CD14-positive monocyte (primary cell): Measurements from ENCODE around the gene ATP6V0B. TPM values are rescaled to one million over a fixed set of nuclear protein-coding genes. Genes with fewer than 3 reads are reported as not detected.

Experiments used
- DNase-seq, 3 donors: peaks; one replicate each; pipeline ENCODE4 v3.0.0-alpha.2; 2011 to 2022
- H2AFZ ChIP-seq: 2 replicates; pipeline ENCODE4 v1.6.0; 2012; ENCODE audit warnings: mild to moderate bottlenecking, low read depth, low read length, inconsistent platforms; ENCODE audit not compliant: insufficient read depth, poor library complexity, severe bottlenecking
- H3K27ac ChIP-seq, 2 donors: 1 replicate in 1 of 2; 2 replicates in 1 of 2; pipeline ENCODE4 v1.5.1; 2012 to 2013; ENCODE audit warnings: low read length in 2 of 2, control low read depth in 1 of 2, inconsistent platforms in 1 of 2, low read depth in 1 of 2, mild to moderate bottlenecking in 1 of 2
- H3K27me3 ChIP-seq, 2 donors: one replicate each; pipeline versions ENCODE4 v1.6.0 to v1.6.1; 2011 to 2013; ENCODE audit warnings: low read length in 2 of 2; ENCODE audit not compliant: control insufficient read depth in 2 of 2, insufficient read depth in 2 of 2
- H3K36me3 ChIP-seq, 2 donors: replicated peaks in 1 of 2; 1 replicate in 1 of 2; 2 replicates in 1 of 2; pipeline versions ENCODE4 v1.5.1 to v1.6.1; 2012 to 2013; ENCODE audit warnings: low read length in 2 of 2, control low read depth in 1 of 2, inconsistent platforms in 1 of 2, mild to moderate bottlenecking in 1 of 2; ENCODE audit not compliant: insufficient read depth in 2 of 2, control insufficient read depth in 1 of 2
- H3K4me1 ChIP-seq, 2 donors: 1 replicate in 1 of 2; 2 replicates in 1 of 2; pipeline versions ENCODE4 v1.5.1 to v1.6.1; 2012 to 2013; ENCODE audit warnings: low read length in 2 of 2, control low read depth in 1 of 2, inconsistent platforms in 1 of 2, mild to moderate bottlenecking in 1 of 2, moderate library complexity in 1 of 2; ENCODE audit not compliant: insufficient read depth in 2 of 2, control insufficient read depth in 1 of 2
- H3K4me2 ChIP-seq: replicated peaks from 2 replicates; pipeline ENCODE3; 2012; ENCODE audit warnings: low read length, moderate library complexity, mild to moderate bottlenecking; ENCODE audit not compliant: poor library complexity, severe bottlenecking; ENCODE audit errors: extremely low read depth
- H3K4me3 ChIP-seq, 3 experiments: fragments of 200-600 bp in 1 of 3; sonication (generic) in 1 of 3; replicated peaks in 1 of 3; 1 replicate in 2 of 3; 2 replicates in 1 of 3; pipeline ENCODE4 v1.5.1; 2011 to 2013; ENCODE audit warnings: low read length in 3 of 3, mild to moderate bottlenecking in 3 of 3, control low read depth in 2 of 3, low read depth in 2 of 3, inconsistent platforms in 1 of 3, moderate library complexity in 1 of 3
- H3K79me2 ChIP-seq: 2 replicates; pipeline ENCODE4 v1.6.0; 2012; ENCODE audit warnings: mild to moderate bottlenecking, control low read depth, inconsistent platforms, low read length, moderate library complexity; ENCODE audit not compliant: insufficient read depth
- H3K9ac ChIP-seq: 2 replicates; pipeline ENCODE4 v1.6.0; 2017; ENCODE audit warnings: low read length, mild to moderate bottlenecking; ENCODE audit not compliant: insufficient read depth, poor library complexity, severe bottlenecking
- H3K9me3 ChIP-seq, 2 donors: replicated peaks in 1 of 2; 1 replicate in 1 of 2; 2 replicates in 1 of 2; pipeline versions ENCODE4 v1.5.1 to v1.6.1; 2012 to 2013; ENCODE audit warnings: low read length in 2 of 2, control low read depth in 1 of 2; ENCODE audit not compliant: control insufficient read depth in 1 of 2, insufficient read depth in 1 of 2
- H4K20me1 ChIP-seq: 2 replicates; pipeline ENCODE4 v1.6.0; 2012; ENCODE audit warnings: mild to moderate bottlenecking, low read length, control low read depth, moderate library complexity; ENCODE audit not compliant: insufficient read depth
- H3K27ac Mint-ChIP-seq, 7 donors: one replicate each; pipeline ENCODE4 v1.8.0; 2020; ENCODE audit warnings: mild to moderate bottlenecking in 7 of 7, mixed read lengths in 7 of 7, moderate library complexity in 6 of 7, inconsistent platforms in 2 of 7
- H3K27me3 Mint-ChIP-seq, 3 donors: one replicate each; pipeline ENCODE4 v1.8.0; 2021 to 2022; ENCODE audit warnings: low read depth in 3 of 3, mild to moderate bottlenecking in 3 of 3, mixed read lengths in 3 of 3, moderate library complexity in 3 of 3, inconsistent platforms in 1 of 3
- H3K36me3 Mint-ChIP-seq, 2 donors: one replicate each; pipeline ENCODE4 v1.8.0; 2020; ENCODE audit warnings: mixed read lengths in 2 of 2, inconsistent platforms in 1 of 2, mild to moderate bottlenecking in 1 of 2
- H3K4me1 Mint-ChIP-seq: one replicate; pipeline ENCODE4 v1.8.0; 2020; ENCODE audit warnings: mild to moderate bottlenecking, mixed read lengths
- H3K4me3 Mint-ChIP-seq, 2 donors: one replicate each; pipeline ENCODE4 v1.8.0; 2020; ENCODE audit warnings: mild to moderate bottlenecking in 2 of 2, mixed read lengths in 2 of 2, moderate library complexity in 1 of 2
- H3K9me3 Mint-ChIP-seq, 7 donors: one replicate each; pipeline ENCODE4 v1.8.0; 2020 to 2022; ENCODE audit warnings: mixed read lengths in 7 of 7, mild to moderate bottlenecking in 6 of 7, moderate library complexity in 6 of 7, inconsistent platforms in 2 of 7
- CTCF ChIP-seq: fragments of 200-600 bp; IDR thresholded peaks from one replicate; pipeline ENCODE4 v1.8.0; 2022; ENCODE audit warnings: antibody characterized with exemption, mild to moderate bottlenecking
- WGBS: methylation state at CpG from one replicate; pipeline ENCODE4 v1.1.5; 2013; ENCODE audit warnings: missing lambda C conversion rate; ENCODE audit not compliant: insufficient coverage; 5-methylcytosine and 5-hydroxymethylcytosine counted together
- intact Hi-C, 2 donors: fragments of 100-400 bp; cut with micrococcal nuclease; formaldehyde crosslinking; loops; one replicate each; pipeline versions ENCODE4 v1.15.0 to v1.15.1; 2023
- polyA plus RNA-seq, 3 donors: library from polyadenylated mRNA; depleted of rRNA in 1 of 3; unstranded in 2 of 3; stranded (reverse) in 1 of 3; fragments of 300-500 nt in 2 of 3; fragments of >200 nt in 1 of 3; fragmentation: Illumina TruSeq in 2 of 3; gene quantifications; 1 replicate in 2 of 3; 2 replicates in 1 of 3; pipeline ENCODE4 v1.2.3, GENCODE V29; 2012 to 2021

ATP6V0B gene
- polyA plus RNA-seq, 3 donors: 465 to 1,219 (median 954) TPM

DNA sequence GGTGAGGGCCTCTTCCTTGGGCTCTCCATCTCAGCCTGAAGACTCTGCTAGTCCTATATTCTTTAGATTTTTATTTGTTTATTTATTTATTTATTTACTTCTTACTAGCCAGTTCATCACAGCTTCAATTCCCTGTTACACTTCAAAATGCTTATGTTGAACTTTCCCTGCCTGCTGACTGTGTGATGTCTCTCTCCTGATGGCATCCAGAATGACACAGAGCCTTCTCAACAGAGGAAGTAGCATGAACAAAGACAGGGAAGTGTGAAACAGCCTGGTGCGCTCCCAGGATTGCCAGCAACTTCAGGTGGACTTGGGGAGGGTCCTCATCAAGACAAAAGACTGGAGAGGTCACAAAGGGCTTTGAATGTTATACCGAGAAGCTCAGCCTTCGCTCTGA is 32.3 kb upstream of the ATP6V0B start:
- no peak overlapping the region for H3K4me3 Mint-ChIP-seq
- no peak for DNase-seq
- H3K9ac ChIP-seq: no peak overlapping the region

GRCh38 chr1:43944860-43945259 is 29.9 kb upstream of the ATP6V0B start:
- H4K20me1 ChIP-seq: no peaks in the 10 kb centered on the region
- H3K4me1 ChIP-seq: peaks cover 20 to 25% of the 10 kb centered on the region in 2 donors
- peaks cover 7% of the 10 kb centered on the region in 2 donors for H3K36me3 Mint-ChIP-seq
- WGBS: 100% methylated on average over 1 of the region's 1 CpG
- H3K4me2 ChIP-seq: no peak overlapping the region
- peaks cover 19% of the 10 kb centered on the region for H3K79me2 ChIP-seq
- H3K9me3 Mint-ChIP-seq: no peaks in the 10 kb centered on the region
- H3K4me1 Mint-ChIP-seq: peaks cover 47% of the 10 kb centered on the region
- intact Hi-C loops: loop anchor here in 1 of 2 donors (5.0 to 10.0 kb wide), 2 partner anchors 238 to 290 kb away; partner anchors contain the start of genes KDM4A and ST3GAL3
- H3K27me3 ChIP-seq: no peaks in the 10 kb centered on the region
- H3K9ac ChIP-seq: no peak overlapping the region
- TF ChIP-seq CTCF: no peak
- no peak overlapping the region for H3K4me3 ChIP-seq
- no peak overlapping the region for H2AFZ ChIP-seq
- no peaks in the 10 kb centered on the region for H3K27me3 Mint-ChIP-seq
- peaks cover 4 to 11% of the 10 kb centered on the region in 2 donors for H3K36me3 ChIP-seq
- H3K27ac Mint-ChIP-seq: peak overlapping the region in 1 of 7 donors; percentile 0
- H3K4me3 Mint-ChIP-seq: no peak overlapping the region
- no peak for DNase-seq
- H3K27ac ChIP-seq: no peak overlapping the region
- H3K9me3 ChIP-seq: no peaks in the 10 kb centered on the region

More for the DNA sequence above, 32.3 kb upstream of the ATP6V0B start:
- Histone ChIP-seq H3K27me3 (no peaks in the 10 kb centered on the region), H2AFZ (no peak overlapping the region), H3K4me2 (no peak overlapping the region), H3K27ac (no peak overlapping the region), H3K36me3 (no peaks in the 10 kb centered on the region), H3K4me1 (peaks cover 11 to 16% of the 10 kb centered on the region in 2 donors), H3K4me3 (no peak overlapping the region), H3K79me2 (peaks cover 6% of the 10 kb centered on the region), H3K9me3 (no peaks in the 10 kb centered on the region), H4K20me1 (no peaks in the 10 kb centered on the region)
- WGBS: 74% methylated on average over 3 of the region's 3 CpGs
- H3K36me3 Mint-ChIP-seq: peaks cover 0 to 4% of the 10 kb centered on the region in 2 donors
- no peaks in the 10 kb centered on the region for H3K9me3 Mint-ChIP-seq
- TF ChIP-seq CTCF: no peak
- no peak overlapping the region for H3K27ac Mint-ChIP-seq
- H3K27me3 Mint-ChIP-seq: peaks cover 0 to 2% (median 0%) of the 10 kb centered on the region in 3 donors
- peaks cover 37% of the 10 kb centered on the region for H3K4me1 Mint-ChIP-seq
- intact Hi-C loops: loop anchor here in 1 of 2 donors (10.0 kb wide), 1 partner anchor 288 kb away; the partner anchor contains the start of gene KDM4A
